HEK293 (cell line): ENCODE data around the gene RINL.

Source experiments
- CTCF ChIA-PET: fragments of 350-600 bp; formaldehyde crosslinking; extraction: SDS; loops from one replicate; lab custom pipeline; 2021; ENCODE audit warnings: antibody characterized with exemption; lab: Yijun Ruan, JAX
- POLR2A ChIA-PET: fragments of 300-600 bp; formaldehyde crosslinking; extraction: SDS; loops from one replicate; lab custom pipeline; 2020; ENCODE audit warnings: antibody characterized with exemption, inconsistent platforms; lab: Yijun Ruan, JAX
- H3K27ac ChIP-seq: fragments of 200-500 bp; sonication (Bioruptor generic); 2 replicates; pipeline ENCODE4 v1.5.1; 2014; ENCODE audit warnings: low read depth, low read length, control low read depth, inconsistent platforms; ENCODE audit errors: extremely low read depth
- H3K36me3 ChIP-seq, 2 experiments: fragments of 200-500 bp in 1 of 2; sonication (Bioruptor generic) in 1 of 2; 1 replicate in 1 of 2; 2 replicates in 1 of 2; pipeline ENCODE4 v1.5.1; 2014 to 2017; ENCODE audit warnings: inconsistent platforms in 2 of 2, low read length in 2 of 2; ENCODE audit not compliant: control insufficient read depth in 2 of 2, insufficient read depth in 1 of 2
- H3K4me1 ChIP-seq: fragments of 200-500 bp; sonication (Bioruptor generic); 2 replicates; pipeline ENCODE4 v1.5.1; 2014; ENCODE audit warnings: mild to moderate bottlenecking, low read length, inconsistent platforms; ENCODE audit not compliant: control insufficient read depth, insufficient read depth
- H3K4me3 ChIP-seq: 2 replicates; pipeline ENCODE4 v1.5.1; 2011; ENCODE audit warnings: low read depth, mild to moderate bottlenecking, control low read depth, low read length, moderate library complexity
- H3K9me3 ChIP-seq: fragments of 200-500 bp; sonication (Bioruptor generic); 2 replicates; pipeline ENCODE4 v1.5.1; 2014; ENCODE audit warnings: low read depth, low read length, inconsistent platforms; ENCODE audit not compliant: control insufficient read depth, insufficient read depth
- BCL11B ChIP-seq: fragments of 450-650 bp; formaldehyde crosslinking; IDR thresholded peaks from 2 replicates; pipeline ENCODE4 v1.5.1; 2016; ENCODE audit warnings: low read depth, missing biosample characterization, missing genetic modification characterization
- GFI1B ChIP-seq: fragments of 450-650 bp; formaldehyde crosslinking; IDR thresholded peaks from 2 replicates; pipeline ENCODE4 v1.5.1; 2016; ENCODE audit warnings: missing biosample characterization, missing genetic modification characterization
- INSM2 ChIP-seq: fragments of 450-650 bp; formaldehyde crosslinking; IDR thresholded peaks from 2 replicates; pipeline ENCODE4 v1.5.1; 2016; ENCODE audit warnings: missing biosample characterization, missing genetic modification characterization
- KLF10 ChIP-seq: fragments of 450-650 bp; IDR thresholded peaks from 2 replicates; pipeline ENCODE4 v1.5.1; 2018; ENCODE audit warnings: missing biosample characterization, mild to moderate bottlenecking, missing genetic modification characterization
- MEIS1 ChIP-seq: sonication (generic); formaldehyde crosslinking; IDR thresholded peaks from 2 replicates; pipeline ENCODE4 v1.8.1; 2022; ENCODE audit warnings: missing genetic modification reagents, mild to moderate bottlenecking, borderline replicate concordance
- OSR2 ChIP-seq: fragments of 450-650 bp; formaldehyde crosslinking; IDR thresholded peaks from 2 replicates; pipeline ENCODE4 v1.5.1; 2016; ENCODE audit warnings: missing biosample characterization, missing genetic modification characterization
- SP7 ChIP-seq: fragments of 450-650 bp; formaldehyde crosslinking; IDR thresholded peaks from 2 replicates; pipeline ENCODE4 v1.5.1; 2016; ENCODE audit warnings: missing biosample characterization, missing genetic modification characterization
- ZEB2 ChIP-seq: fragments of 450-650 bp; formaldehyde crosslinking; IDR thresholded peaks from 2 replicates; pipeline ENCODE4 v1.5.1; 2016; ENCODE audit warnings: missing biosample characterization, missing genetic modification characterization
- ZFHX2 ChIP-seq: fragments of 450-650 bp; formaldehyde crosslinking; conservative IDR thresholded peaks from 2 replicates; pipeline ENCODE4 v1.5.1; 2016; ENCODE audit warnings: missing biosample characterization, missing genetic modification characterization
- ZFP37 ChIP-seq: fragments of 450-650 bp; formaldehyde crosslinking; IDR thresholded peaks from 2 replicates; pipeline ENCODE4 v1.5.1; 2016; ENCODE audit warnings: missing biosample characterization, missing genetic modification characterization
- ZFP69B ChIP-seq: fragments of 450-650 bp; formaldehyde crosslinking; IDR thresholded peaks from 2 replicates; pipeline ENCODE4 v1.5.1; 2016; ENCODE audit warnings: missing biosample characterization, missing genetic modification characterization
- ZNF121 ChIP-seq: fragments of 450-650 bp; formaldehyde crosslinking; IDR thresholded peaks from 2 replicates; pipeline ENCODE4 v1.5.1; 2016; ENCODE audit warnings: missing biosample characterization, missing genetic modification characterization
- ZNF24 ChIP-seq: fragments of 450-650 bp; formaldehyde crosslinking; IDR thresholded peaks from 2 replicates; pipeline ENCODE4 v1.5.1; 2016; ENCODE audit warnings: missing biosample characterization, missing genetic modification characterization
- ZNF26 ChIP-seq: fragments of 450-650 bp; formaldehyde crosslinking; IDR thresholded peaks from 2 replicates; pipeline ENCODE4 v1.5.1; 2016; ENCODE audit warnings: missing biosample characterization, missing genetic modification characterization
- ZNF404 ChIP-seq: fragments of 450-650 bp; formaldehyde crosslinking; IDR thresholded peaks from 2 replicates; pipeline ENCODE4 v1.5.1; 2017; ENCODE audit warnings: missing biosample characterization, missing genetic modification characterization
- ZNF433 ChIP-seq: fragments of 450-650 bp; formaldehyde crosslinking; IDR thresholded peaks from 2 replicates; pipeline ENCODE4 v1.5.1; 2016; ENCODE audit warnings: missing biosample characterization, missing genetic modification characterization, low read depth
- ZNF501 ChIP-seq: fragments of 450-650 bp; formaldehyde crosslinking; IDR thresholded peaks from 2 replicates; pipeline ENCODE4 v1.5.1; 2016; ENCODE audit warnings: missing biosample characterization, missing genetic modification characterization
- ZNF529 ChIP-seq: fragments of 450-650 bp; formaldehyde crosslinking; IDR thresholded peaks from 2 replicates; pipeline ENCODE4 v1.5.1; 2017; ENCODE audit warnings: missing genetic modification characterization, missing biosample characterization; ENCODE audit not compliant: insufficient replicate concordance
- ZNF544 ChIP-seq: fragments of 450-650 bp; formaldehyde crosslinking; IDR thresholded peaks from 2 replicates; pipeline ENCODE4 v1.5.0; 2017; ENCODE audit warnings: missing biosample characterization, missing genetic modification characterization
- ZNF585B ChIP-seq: fragments of 450-650 bp; formaldehyde crosslinking; IDR thresholded peaks from 2 replicates; pipeline ENCODE4 v1.5.1; 2016; ENCODE audit warnings: missing biosample characterization, missing genetic modification characterization
- ZNF664 ChIP-seq: fragments of 450-650 bp; formaldehyde crosslinking; IDR thresholded peaks from 2 replicates; pipeline ENCODE4 v1.5.1; 2016; ENCODE audit warnings: missing biosample characterization, missing genetic modification characterization
- ZNF692 ChIP-seq: fragments of 450-650 bp; formaldehyde crosslinking; IDR thresholded peaks from 2 replicates; pipeline ENCODE4 v1.5.1; 2016; ENCODE audit warnings: missing biosample characterization, missing genetic modification characterization
- ZNF837 ChIP-seq: fragments of 450-650 bp; formaldehyde crosslinking; IDR thresholded peaks from 2 replicates; pipeline ENCODE4 v1.5.1; 2016; ENCODE audit warnings: missing biosample characterization, missing genetic modification characterization
- TF ChIP-seq, protein P1 (sequence below): fragments of 450-650 bp; formaldehyde crosslinking; IDR thresholded peaks from 2 replicates; pipeline ENCODE4 v1.5.1; 2017; ENCODE audit warnings: missing biosample characterization, missing genetic modification characterization
- TF ChIP-seq, protein P2 (sequence below): fragments of 450-650 bp; formaldehyde crosslinking; IDR thresholded peaks from 2 replicates; pipeline ENCODE4 v1.5.1; 2017; ENCODE audit warnings: missing biosample characterization, missing genetic modification characterization
- TF ChIP-seq, protein P3 (sequence below): fragments of 450-650 bp; formaldehyde crosslinking; IDR thresholded peaks from 2 replicates; pipeline ENCODE4 v1.5.1; 2016; ENCODE audit warnings: missing biosample characterization, missing genetic modification characterization

RINL gene

GRCh38 chr19:38900202-38900629, 22.1 kb upstream of the RINL start:
- peak overlapping the region; percentile 85 for H3K27ac ChIP-seq
- POLR2A ChIA-PET, result interaction anchor here (0.6 to 2.4 kb wide), 22 partner anchors 8 to 512 kb away, joined by 3 to 29 read pairs (median 6); partner anchors contain the start of genes ACTN4, CCER2, ECH1 and EIF3K
- CTCF ChIA-PET, result interaction anchor here (0.6 to 4.0 kb wide), 14 partner anchors 11 to 656 kb away, joined by 3 to 63 read pairs (median 3); partner anchors contain the start of genes FAM98C, MRPS12 and SARS2
- peaks cover 12 to 21% of the 10 kb centered on the region in 2 experiments for H3K36me3 ChIP-seq
- H3K4me1 ChIP-seq, result peaks cover 21% of the 10 kb centered on the region
- H3K9me3 ChIP-seq, result peaks cover 3% of the 10 kb centered on the region; the same call in 1 of the 2 replicates
- peak overlapping the region; percentile 58 for H3K4me3 ChIP-seq
- TF ChIP-seq ZFP37 (tag by site-specific recombination), result peak; percentile 64; the same call in 1 of the 2 replicates
- TF ChIP-seq, protein P1, sequence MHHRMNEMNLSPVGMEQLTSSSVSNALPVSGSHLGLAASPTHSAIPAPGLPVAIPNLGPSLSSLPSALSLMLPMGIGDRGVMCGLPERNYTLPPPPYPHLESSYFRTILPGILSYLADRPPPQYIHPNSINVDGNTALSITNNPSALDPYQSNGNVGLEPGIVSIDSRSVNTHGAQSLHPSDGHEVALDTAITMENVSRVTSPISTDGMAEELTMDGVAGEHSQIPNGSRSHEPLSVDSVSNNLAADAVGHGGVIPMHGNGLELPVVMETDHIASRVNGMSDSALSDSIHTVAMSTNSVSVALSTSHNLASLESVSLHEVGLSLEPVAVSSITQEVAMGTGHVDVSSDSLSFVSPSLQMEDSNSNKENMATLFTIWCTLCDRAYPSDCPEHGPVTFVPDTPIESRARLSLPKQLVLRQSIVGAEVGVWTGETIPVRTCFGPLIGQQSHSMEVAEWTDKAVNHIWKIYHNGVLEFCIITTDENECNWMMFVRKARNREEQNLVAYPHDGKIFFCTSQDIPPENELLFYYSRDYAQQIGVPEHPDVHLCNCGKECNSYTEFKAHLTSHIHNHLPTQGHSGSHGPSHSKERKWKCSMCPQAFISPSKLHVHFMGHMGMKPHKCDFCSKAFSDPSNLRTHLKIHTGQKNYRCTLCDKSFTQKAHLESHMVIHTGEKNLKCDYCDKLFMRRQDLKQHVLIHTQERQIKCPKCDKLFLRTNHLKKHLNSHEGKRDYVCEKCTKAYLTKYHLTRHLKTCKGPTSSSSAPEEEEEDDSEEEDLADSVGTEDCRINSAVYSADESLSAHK, result peak; percentile 23; the same call in 1 of the 2 replicates
- TF ChIP-seq ZNF121 (tag by site-specific recombination), result no peak
- 0 out of 2 replicates have a peak, but pooled peaks have one; percentile 4 for TF ChIP-seq ZNF404 (tag by site-specific recombination)
- no peak for TF ChIP-seq ZNF544
- TF ChIP-seq MEIS1 (CRISPR knock-in tag), result no peak
- TF ChIP-seq ZNF26 (tag by site-specific recombination), result no peak
- TF ChIP-seq ZFHX2 (tag by site-specific recombination), result 0 out of 2 replicates have a peak, but pooled peaks have one; percentile 5
- peak; percentile 82; the same call in 1 of the 2 replicates for TF ChIP-seq BCL11B (tag by site-specific recombination)
- TF ChIP-seq ZNF24 (tag by site-specific recombination), result 0 out of 2 replicates have a peak, but pooled peaks have one; percentile 17
- 0 out of 2 replicates have a peak, but pooled peaks have one; percentile 12 for TF ChIP-seq ZEB2 (tag by site-specific recombination)
- TF ChIP-seq INSM2 (tag by site-specific recombination), result 0 out of 2 replicates have a peak, but pooled peaks have one; percentile 1
- TF ChIP-seq ZNF664, result peak; percentile 70
- 0 out of 2 replicates have a peak, but pooled peaks have one; percentile 37 for TF ChIP-seq GFI1B (tag by site-specific recombination)
- 0 out of 2 replicates have a peak, but pooled peaks have one; percentile 48 for TF ChIP-seq ZFP69B
- TF ChIP-seq ZNF692 (tag by site-specific recombination), result peak; percentile 10; the same call in 1 of the 2 replicates
- TF ChIP-seq, protein P2, sequence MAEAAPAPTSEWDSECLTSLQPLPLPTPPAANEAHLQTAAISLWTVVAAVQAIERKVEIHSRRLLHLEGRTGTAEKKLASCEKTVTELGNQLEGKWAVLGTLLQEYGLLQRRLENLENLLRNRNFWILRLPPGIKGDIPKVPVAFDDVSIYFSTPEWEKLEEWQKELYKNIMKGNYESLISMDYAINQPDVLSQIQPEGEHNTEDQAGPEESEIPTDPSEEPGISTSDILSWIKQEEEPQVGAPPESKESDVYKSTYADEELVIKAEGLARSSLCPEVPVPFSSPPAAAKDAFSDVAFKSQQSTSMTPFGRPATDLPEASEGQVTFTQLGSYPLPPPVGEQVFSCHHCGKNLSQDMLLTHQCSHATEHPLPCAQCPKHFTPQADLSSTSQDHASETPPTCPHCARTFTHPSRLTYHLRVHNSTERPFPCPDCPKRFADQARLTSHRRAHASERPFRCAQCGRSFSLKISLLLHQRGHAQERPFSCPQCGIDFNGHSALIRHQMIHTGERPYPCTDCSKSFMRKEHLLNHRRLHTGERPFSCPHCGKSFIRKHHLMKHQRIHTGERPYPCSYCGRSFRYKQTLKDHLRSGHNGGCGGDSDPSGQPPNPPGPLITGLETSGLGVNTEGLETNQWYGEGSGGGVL (tag by site-specific recombination), result peak; percentile 45
- no peak for TF ChIP-seq ZNF433
- peak; percentile 75 for TF ChIP-seq ZNF585B (tag by site-specific recombination)
- TF ChIP-seq, protein P3, sequence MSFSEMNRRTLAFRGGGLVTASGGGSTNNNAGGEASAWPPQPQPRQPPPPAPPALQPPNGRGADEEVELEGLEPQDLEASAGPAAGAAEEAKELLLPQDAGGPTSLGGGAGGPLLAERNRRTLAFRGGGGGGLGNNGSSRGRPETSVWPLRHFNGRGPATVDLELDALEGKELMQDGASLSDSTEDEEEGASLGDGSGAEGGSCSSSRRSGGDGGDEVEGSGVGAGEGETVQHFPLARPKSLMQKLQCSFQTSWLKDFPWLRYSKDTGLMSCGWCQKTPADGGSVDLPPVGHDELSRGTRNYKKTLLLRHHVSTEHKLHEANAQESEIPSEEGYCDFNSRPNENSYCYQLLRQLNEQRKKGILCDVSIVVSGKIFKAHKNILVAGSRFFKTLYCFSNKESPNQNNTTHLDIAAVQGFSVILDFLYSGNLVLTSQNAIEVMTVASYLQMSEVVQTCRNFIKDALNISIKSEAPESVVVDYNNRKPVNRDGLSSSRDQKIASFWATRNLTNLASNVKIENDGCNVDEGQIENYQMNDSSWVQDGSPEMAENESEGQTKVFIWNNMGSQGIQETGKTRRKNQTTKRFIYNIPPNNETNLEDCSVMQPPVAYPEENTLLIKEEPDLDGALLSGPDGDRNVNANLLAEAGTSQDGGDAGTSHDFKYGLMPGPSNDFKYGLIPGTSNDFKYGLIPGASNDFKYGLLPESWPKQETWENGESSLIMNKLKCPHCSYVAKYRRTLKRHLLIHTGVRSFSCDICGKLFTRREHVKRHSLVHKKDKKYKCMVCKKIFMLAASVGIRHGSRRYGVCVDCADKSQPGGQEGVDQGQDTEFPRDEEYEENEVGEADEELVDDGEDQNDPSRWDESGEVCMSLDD (tag by site-specific recombination), result no peak
- no peak for TF ChIP-seq ZNF837 (tag by site-specific recombination)
- TF ChIP-seq OSR2 (tag by site-specific recombination), result 0 out of 2 replicates have a peak, but pooled peaks have one; percentile 5
- TF ChIP-seq SP7 (tag by site-specific recombination), result 0 out of 2 replicates have a peak, but pooled peaks have one; percentile 60
- no peak for TF ChIP-seq KLF10
- no peak for TF ChIP-seq ZNF529 (tag by site-specific recombination)
- TF ChIP-seq ZNF501 (tag by site-specific recombination), result peak; percentile 3; the same call in 1 of the 2 replicates
